C4-2B (cell line): Measurements from ENCODE around the gene ACAD11.

Experiments
- H3K27ac ChIP-seq: fragments of 450-650 bp; 2 replicates; pipeline ENCODE4 v1.5.1; 2017
- ZFX ChIP-seq: fragments of 450-650 bp; IDR thresholded peaks from 2 replicates; pipeline ENCODE4 v1.6.1; 2017
- TF ChIP-seq, protein P1 (sequence below): fragments of 450-650 bp; conservative IDR thresholded peaks from 2 replicates; pipeline ENCODE4 v1.5.1; 2017; ENCODE audit warnings: mild to moderate bottlenecking

ACAD11 gene

DNA sequence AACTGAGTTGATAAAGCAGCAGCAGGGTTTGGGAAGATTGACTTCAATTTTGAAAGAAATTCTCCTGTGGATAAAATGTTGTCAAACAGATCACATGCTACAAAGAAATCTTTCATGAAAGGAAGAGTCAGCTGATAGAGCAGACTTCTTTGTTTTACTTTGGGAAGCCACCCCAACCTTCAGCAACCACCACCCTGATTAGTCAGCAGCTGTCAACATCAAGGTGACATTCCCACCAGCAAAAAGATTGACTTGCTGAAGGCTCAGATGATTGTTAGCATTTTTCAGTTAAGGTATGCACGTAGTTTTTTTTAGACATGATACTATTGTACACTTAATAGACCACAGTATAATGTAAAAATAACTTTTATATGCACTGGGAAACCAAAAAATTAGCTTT lies 150.1 kb downstream of the ACAD11 start:
- H3K27ac ChIP-seq, result no peak overlapping the region
- no peak for TF ChIP-seq ZFX
- TF ChIP-seq, protein P1, sequence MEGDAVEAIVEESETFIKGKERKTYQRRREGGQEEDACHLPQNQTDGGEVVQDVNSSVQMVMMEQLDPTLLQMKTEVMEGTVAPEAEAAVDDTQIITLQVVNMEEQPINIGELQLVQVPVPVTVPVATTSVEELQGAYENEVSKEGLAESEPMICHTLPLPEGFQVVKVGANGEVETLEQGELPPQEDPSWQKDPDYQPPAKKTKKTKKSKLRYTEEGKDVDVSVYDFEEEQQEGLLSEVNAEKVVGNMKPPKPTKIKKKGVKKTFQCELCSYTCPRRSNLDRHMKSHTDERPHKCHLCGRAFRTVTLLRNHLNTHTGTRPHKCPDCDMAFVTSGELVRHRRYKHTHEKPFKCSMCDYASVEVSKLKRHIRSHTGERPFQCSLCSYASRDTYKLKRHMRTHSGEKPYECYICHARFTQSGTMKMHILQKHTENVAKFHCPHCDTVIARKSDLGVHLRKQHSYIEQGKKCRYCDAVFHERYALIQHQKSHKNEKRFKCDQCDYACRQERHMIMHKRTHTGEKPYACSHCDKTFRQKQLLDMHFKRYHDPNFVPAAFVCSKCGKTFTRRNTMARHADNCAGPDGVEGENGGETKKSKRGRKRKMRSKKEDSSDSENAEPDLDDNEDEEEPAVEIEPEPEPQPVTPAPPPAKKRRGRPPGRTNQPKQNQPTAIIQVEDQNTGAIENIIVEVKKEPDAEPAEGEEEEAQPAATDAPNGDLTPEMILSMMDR, result no peak

DNA sequence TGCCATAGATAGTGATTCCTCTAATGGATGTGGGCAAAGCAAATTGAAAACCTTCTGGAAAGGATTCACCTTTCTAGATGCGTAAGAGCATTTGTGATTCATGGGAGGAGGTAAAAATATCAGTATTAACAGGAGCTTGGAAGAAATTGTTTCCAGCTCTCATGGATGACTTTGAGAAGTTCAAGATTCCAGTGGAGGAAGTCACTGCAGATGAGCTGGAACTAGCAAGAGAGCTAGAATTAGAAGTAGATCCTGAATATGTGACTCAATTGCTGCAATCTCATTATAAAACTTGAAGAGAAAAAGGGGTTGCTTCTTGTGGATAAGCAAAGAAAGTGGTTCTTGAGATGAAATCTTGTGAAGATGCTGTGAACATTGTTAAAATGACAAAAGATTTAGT lies 150.5 kb downstream of the ACAD11 start:
- no peak overlapping the region for H3K27ac ChIP-seq
- TF ChIP-seq, protein P1, result no peak
- TF ChIP-seq ZFX, result no peak
